Measurements from ENCODE around the gene MCOLN3. TPM values are rescaled to one million over a fixed set of nuclear protein-coding genes. Genes with fewer than 3 reads are reported as not detected.

Gene MCOLN3
- total and polyA plus RNA-seq, 9 of the 15 experiments (the other 6 are each of a cell fraction or from before 2014, with no cell fraction given) = 0.04 to 0.05 TPM; not detected in 7

DNA sequence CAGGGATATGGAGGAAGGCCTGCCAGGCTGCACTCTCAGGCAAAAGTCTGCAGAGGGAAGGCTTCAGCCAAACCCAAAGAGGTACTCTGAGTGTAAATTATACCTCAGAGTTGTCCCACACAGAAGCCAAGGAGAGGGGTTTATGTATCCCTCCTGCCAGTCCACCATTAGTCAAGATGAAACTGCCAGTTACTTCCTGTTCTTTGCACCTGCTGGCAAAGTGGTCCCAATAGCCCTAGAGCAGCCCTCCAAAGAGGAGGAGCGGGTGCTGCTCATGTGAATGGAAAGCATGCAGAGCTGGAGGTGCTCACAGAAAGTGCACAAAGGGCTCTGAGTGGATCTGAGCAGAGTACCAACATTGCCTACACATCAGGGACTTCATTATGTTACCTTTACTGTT lies 37.1 kb upstream of the MCOLN3 start:
- no peak for ATAC-seq
- H3K79me2 ChIP-seq (ENCODE audit: control insufficient read depth, insufficient read depth, low read length) = no peaks in the 10 kb centered on the region
- H3K27me3 ChIP-seq (ENCODE audit: control insufficient read depth in 2 of 2, insufficient read depth in 2 of 2, low read length in 2 of 2) = peaks cover 3 to 19% of the 10 kb centered on the region in 2 experiments
- H3K4me3 ChIP-seq = no peak overlapping the region
- H3K9me3 ChIP-seq (replicated peaks; ENCODE audit: control insufficient read depth, insufficient read depth, low read depth, low read length) = no peaks in the 10 kb centered on the region
- ChIA-PET POLR2A (no interaction called here), CTCF (ENCODE audit: low intra/inter-chr PET ratio) (no interaction called here)
- no peaks in the 10 kb centered on the region for H3K36me3 ChIP-seq (ENCODE audit: control insufficient read depth, insufficient read depth, low read length)
- no peak for FAIRE-seq
- no peak overlapping the region for H3K4me2 ChIP-seq (ENCODE audit: insufficient read depth, low read length)
- no TSS peak for BruUV-seq (replicated peaks)
- no peaks in the 10 kb centered on the region for H3K9me1 ChIP-seq (ENCODE audit: control insufficient read depth, insufficient read depth, low read length)
- no peaks in the 10 kb centered on the region for H3K4me1 ChIP-seq (replicated peaks in 1 of 2; ENCODE audit: control insufficient read depth in 2 of 2, insufficient read depth in 2 of 2, low read length in 2 of 2)
- H3K27ac ChIP-seq (ENCODE audit: extremely low read depth, low read depth, low read length) = no peak overlapping the region
- DNase-seq (ENCODE audit: extremely low read depth in 1 of 4, low spot score in 3 of 4) = no peak
- intact Hi-C loops (cut with micrococcal nuclease) (no loop called here), in situ Hi-C loops (cut with MboI) (no loop called here)
- H4K20me1 ChIP-seq (replicated peaks; ENCODE audit: control insufficient read depth, insufficient read depth, low read length) = no peaks in the 10 kb centered on the region
- no peak overlapping the region for H3K9ac ChIP-seq (ENCODE audit: insufficient read depth in 1 of 2, low read depth in 2 of 2, low read length in 2 of 2)
- H2AFZ ChIP-seq (ENCODE audit: low read depth, low read length) = no peak overlapping the region
- 0% methylated on average over 1 of the region's 1 CpG for WGBS (ENCODE audit: insufficient coverage, low coverage, missing lambda C conversion rate)
- TF ChIP-seq ZNF75A (CRISPR knock-in tag; IDR thresholded peaks at IDR 0.05) (no peak), HDAC1 (IDR thresholded peaks at IDR 0.05) (no peak), TGIF2 (CRISPR knock-in tag; IDR thresholded peaks at IDR 0.05) (no peak), GABPB2 (CRISPR knock-in tag; conservative IDR thresholded peaks at IDR 0.05) (no peak), ZNF431 (CRISPR knock-in tag; IDR thresholded peaks at IDR 0.05) (no peak), HMG20A (CRISPR knock-in tag; conservative IDR thresholded peaks at IDR 0.05) (no peak), CREB5 (CRISPR knock-in tag; IDR thresholded peaks at IDR 0.05) (no peak), ZNF318 (IDR thresholded peaks at IDR 0.05; ENCODE audit: borderline replicate concordance in 1 of 2, low read depth in 1 of 2) (no peak), GMEB1 (CRISPR knock-in tag; IDR thresholded peaks at IDR 0.05) (no peak)
- TF ChIP-seq, protein P1, sequence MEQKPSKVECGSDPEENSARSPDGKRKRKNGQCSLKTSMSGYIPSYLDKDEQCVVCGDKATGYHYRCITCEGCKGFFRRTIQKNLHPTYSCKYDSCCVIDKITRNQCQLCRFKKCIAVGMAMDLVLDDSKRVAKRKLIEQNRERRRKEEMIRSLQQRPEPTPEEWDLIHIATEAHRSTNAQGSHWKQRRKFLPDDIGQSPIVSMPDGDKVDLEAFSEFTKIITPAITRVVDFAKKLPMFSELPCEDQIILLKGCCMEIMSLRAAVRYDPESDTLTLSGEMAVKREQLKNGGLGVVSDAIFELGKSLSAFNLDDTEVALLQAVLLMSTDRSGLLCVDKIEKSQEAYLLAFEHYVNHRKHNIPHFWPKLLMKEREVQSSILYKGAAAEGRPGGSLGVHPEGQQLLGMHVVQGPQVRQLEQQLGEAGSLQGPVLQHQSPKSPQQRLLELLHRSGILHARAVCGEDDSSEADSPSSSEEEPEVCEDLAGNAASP (IDR thresholded peaks at IDR 0.05) = no peak
